Endodermal cell (in vitro differentiated cells): ENCODE measurements around the gene ANGPT4. TPM values are rescaled to one million over a fixed set of nuclear protein-coding genes. Genes with fewer than 3 reads are reported as not detected.
A peak's percentile ranks its signal among the peaks of the same experiment; 100 is the strongest.

ENCODE experiments used
- DNase-seq: peaks from one replicate; pipeline ENCODE4 v3.0.0-alpha.2; 2017
- H3K27ac ChIP-seq: 2 replicates; pipeline ENCODE4 v1.5.1; 2013; ENCODE audit warnings: mild to moderate bottlenecking, low read depth, low read length, moderate library complexity
- H3K27me3 ChIP-seq: 2 replicates; pipeline ENCODE4 v1.6.1; 2013; ENCODE audit warnings: mild to moderate bottlenecking, low read length, moderate library complexity; ENCODE audit not compliant: insufficient read depth, control insufficient read depth, poor library complexity, severe bottlenecking
- H3K36me3 ChIP-seq: 2 replicates; pipeline ENCODE4 v1.7.0; 2013; ENCODE audit warnings: mild to moderate bottlenecking, low read length, moderate library complexity; ENCODE audit not compliant: control insufficient read depth, insufficient read depth
- H3K4me1 ChIP-seq: one replicate; pipeline ENCODE4 v1.7.0; 2013; ENCODE audit warnings: low read length; ENCODE audit not compliant: control insufficient read depth, insufficient read depth
- H3K4me3 ChIP-seq: 2 replicates; pipeline ENCODE4 v1.5.1; 2013; ENCODE audit warnings: mild to moderate bottlenecking, low read length, moderate library complexity
- H3K9ac ChIP-seq: 2 replicates; pipeline ENCODE4 v1.6.1; 2013; ENCODE audit warnings: mild to moderate bottlenecking, low read length, moderate library complexity; ENCODE audit not compliant: poor library complexity, severe bottlenecking; ENCODE audit errors: extremely low read depth
- H3K9me3 ChIP-seq: 2 replicates; pipeline ENCODE4 v1.6.1; 2013; ENCODE audit warnings: mild to moderate bottlenecking, low read length, moderate library complexity; ENCODE audit not compliant: control insufficient read depth
- H3K27ac Mint-ChIP-seq: 2 replicates; pipeline ENCODE4 v1.8.0; 2020; ENCODE audit warnings: mixed read lengths
- H3K27me3 Mint-ChIP-seq: 2 replicates; pipeline ENCODE4 v1.8.0; 2021; ENCODE audit warnings: mild to moderate bottlenecking, mixed read lengths; ENCODE audit not compliant: insufficient read depth
- H3K36me3 Mint-ChIP-seq: 2 replicates; pipeline ENCODE4 v1.8.0; 2020; ENCODE audit warnings: low read depth, mixed read lengths
- H3K4me1 Mint-ChIP-seq: 2 replicates; pipeline ENCODE4 v1.8.0; 2020; ENCODE audit warnings: mixed read lengths
- H3K4me3 Mint-ChIP-seq: 2 replicates; pipeline ENCODE4 v1.8.0; 2020; ENCODE audit warnings: mild to moderate bottlenecking, moderate library complexity, mixed read lengths
- H3K9me3 Mint-ChIP-seq: 2 replicates; pipeline ENCODE4 v1.8.0; 2020; ENCODE audit warnings: mild to moderate bottlenecking, mixed read lengths
- WGBS, 2 experiments: methylation state at CpG; one replicate each; pipeline versions ENCODE4 v1.1.5 to v1.1.7; 2013; ENCODE audit warnings: missing lambda C conversion rate in 2 of 2, mixed read lengths in 1 of 2; ENCODE audit not compliant: insufficient coverage in 1 of 2, insufficient read length in 1 of 2; 5-methylcytosine and 5-hydroxymethylcytosine counted together
- total RNA-seq, 2 donors: library from RNA; stranded (reverse); fragmentation: NEBNext Ultra II Directional in 1 of 2; extraction: Animal tissue kit (Norgen Biotek cat#: 25700) in 1 of 2; gene quantifications; 2 replicates in 1 of 2; 3 replicates in 1 of 2; pipeline ENCODE4 v1.2.1, GENCODE V29; 2021
- TF ChIP-seq, protein P1 (sequence below): fragments of 200-600 bp; sonication (generic); conservative IDR thresholded peaks from 2 replicates; pipeline ENCODE4 v1.5.0; 2021; ENCODE audit warnings: antibody characterized with exemption, mild to moderate bottlenecking

Gene ANGPT4
- total RNA-seq, 2 donors from 2014 or later, result 0.31 to 0.51 TPM

DNA sequence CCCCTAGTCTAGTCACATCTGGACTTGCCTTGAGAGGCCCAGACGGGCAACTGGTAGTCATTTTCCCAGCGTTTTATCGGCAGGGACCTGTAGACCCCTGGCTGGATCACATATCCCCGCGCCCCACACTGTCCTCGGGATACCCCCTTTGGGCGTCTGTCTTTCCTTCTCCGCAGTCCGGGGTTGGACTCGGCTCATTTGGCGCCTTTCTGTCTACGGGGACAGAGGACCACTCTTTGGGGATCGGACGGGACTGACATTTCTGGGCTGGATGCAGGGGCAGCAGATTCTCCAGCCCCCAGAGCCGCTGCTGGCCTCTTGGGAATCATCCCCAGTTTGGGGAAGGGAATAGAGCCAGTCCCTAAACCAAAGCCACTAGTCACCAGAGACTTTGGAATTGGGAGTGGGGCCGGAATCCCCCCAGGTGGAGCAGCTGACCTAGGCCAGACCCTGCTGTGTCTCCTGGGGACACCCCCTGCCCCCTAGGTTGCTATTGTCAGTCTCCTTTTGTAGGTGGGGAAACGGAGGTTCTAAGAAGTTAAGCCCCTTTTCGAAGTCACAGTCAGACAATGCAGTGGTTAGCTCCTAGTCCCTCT, 81.9 kb downstream of the ANGPT4 start:
- Histone ChIP-seq H3K27ac (no peak overlapping the region), H3K9ac (peak overlapping the region; percentile 59), H3K36me3 (no peaks in the 10 kb centered on the region), H3K27me3 (no peaks in the 10 kb centered on the region), H3K4me3 (peak overlapping the region; percentile 89), H3K9me3 (no peaks in the 10 kb centered on the region), H3K4me1 (peaks cover 7% of the 10 kb centered on the region)
- no peak for DNase-seq
- Mint-ChIP-seq H3K36me3 (no peaks in the 10 kb centered on the region), H3K4me1 (peaks cover 12% of the 10 kb centered on the region), H3K9me3 (peaks cover 4% of the 10 kb centered on the region), H3K27ac (peak overlapping the region; percentile 64), H3K27me3 (peaks cover 13% of the 10 kb centered on the region), H3K4me3 (peak overlapping the region; percentile 68)
- TF ChIP-seq, protein P1, sequence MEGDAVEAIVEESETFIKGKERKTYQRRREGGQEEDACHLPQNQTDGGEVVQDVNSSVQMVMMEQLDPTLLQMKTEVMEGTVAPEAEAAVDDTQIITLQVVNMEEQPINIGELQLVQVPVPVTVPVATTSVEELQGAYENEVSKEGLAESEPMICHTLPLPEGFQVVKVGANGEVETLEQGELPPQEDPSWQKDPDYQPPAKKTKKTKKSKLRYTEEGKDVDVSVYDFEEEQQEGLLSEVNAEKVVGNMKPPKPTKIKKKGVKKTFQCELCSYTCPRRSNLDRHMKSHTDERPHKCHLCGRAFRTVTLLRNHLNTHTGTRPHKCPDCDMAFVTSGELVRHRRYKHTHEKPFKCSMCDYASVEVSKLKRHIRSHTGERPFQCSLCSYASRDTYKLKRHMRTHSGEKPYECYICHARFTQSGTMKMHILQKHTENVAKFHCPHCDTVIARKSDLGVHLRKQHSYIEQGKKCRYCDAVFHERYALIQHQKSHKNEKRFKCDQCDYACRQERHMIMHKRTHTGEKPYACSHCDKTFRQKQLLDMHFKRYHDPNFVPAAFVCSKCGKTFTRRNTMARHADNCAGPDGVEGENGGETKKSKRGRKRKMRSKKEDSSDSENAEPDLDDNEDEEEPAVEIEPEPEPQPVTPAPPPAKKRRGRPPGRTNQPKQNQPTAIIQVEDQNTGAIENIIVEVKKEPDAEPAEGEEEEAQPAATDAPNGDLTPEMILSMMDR, result no peak
- 5 to 6% methylated on average over 17 to 18 of the region's 18 CpGs for WGBS, 2 experiments

DNA sequence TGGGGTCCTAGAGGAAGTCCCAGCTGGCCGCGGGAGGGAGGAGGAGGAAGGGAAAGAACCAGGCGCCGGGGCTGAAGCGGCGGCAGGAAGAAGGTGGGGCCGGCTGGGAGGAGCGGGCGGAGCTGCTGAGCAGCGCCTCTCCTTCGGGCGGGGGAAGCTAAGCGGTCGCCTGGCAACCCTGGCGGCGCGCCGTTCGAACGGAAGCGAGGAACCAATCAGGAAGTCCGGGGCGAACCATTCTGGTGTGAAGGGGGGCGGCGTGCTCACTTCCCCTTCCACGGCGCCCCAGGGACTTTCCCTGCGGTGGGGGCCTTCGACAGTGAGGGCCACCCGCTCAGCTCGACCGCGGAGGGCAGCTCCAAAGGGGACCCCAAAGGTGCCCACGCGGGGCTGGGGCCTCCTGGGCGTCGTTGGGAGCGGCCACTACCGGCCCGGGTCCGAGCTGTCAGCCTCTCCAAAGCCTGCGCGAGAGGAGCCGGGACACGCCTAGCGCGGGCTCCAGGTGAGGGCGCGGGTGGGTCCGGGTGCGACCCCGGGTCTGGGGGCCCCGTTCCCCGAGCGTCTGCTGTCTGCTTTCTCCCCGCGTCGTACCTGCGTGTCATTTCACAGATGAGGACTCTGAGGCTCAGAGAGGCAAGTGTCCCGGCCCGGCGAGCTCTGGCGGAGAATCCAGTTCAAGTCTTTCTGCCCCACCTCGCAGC, 82.5 kb downstream of the ANGPT4 start, which contains the start of gene FAM110A:
Gene FAM110A (plus strand): TSS at position 266 of the 701 bp plus-strand sequence. CDS start 11,090 bp downstream, outside the sequence.
- no peaks in the 10 kb centered on the region for H3K9me3 ChIP-seq
- no peaks in the 10 kb centered on the region for H3K27me3 ChIP-seq
- peak within 1 kb of the TSS; percentile 89 for H3K4me3 ChIP-seq
- H3K4me1 ChIP-seq, result peaks cover 7% of the 10 kb centered on the region
- H3K9ac ChIP-seq, result peak within 1 kb of the TSS; percentile 59
- Mint-ChIP-seq H3K9me3 (peaks cover 4% of the 10 kb centered on the region), H3K36me3 (no peaks in the 10 kb centered on the region), H3K4me3 (peak within 1 kb of the TSS; percentile 68), H3K4me1 (peaks cover 17% of the 10 kb centered on the region), H3K27ac (peak within 1 kb of the TSS; percentile 64), H3K27me3 (peaks cover 13% of the 10 kb centered on the region)
- no peaks in the 10 kb centered on the region for H3K36me3 ChIP-seq
- 0% methylated on average over 42 to 64 of the region's 64 CpGs for WGBS, 2 experiments
- TF ChIP-seq, protein P1, result no peak
- DNase-seq, result peak; percentile 97
- peak within 1 kb of the TSS; percentile 72 for H3K27ac ChIP-seq

DNA sequence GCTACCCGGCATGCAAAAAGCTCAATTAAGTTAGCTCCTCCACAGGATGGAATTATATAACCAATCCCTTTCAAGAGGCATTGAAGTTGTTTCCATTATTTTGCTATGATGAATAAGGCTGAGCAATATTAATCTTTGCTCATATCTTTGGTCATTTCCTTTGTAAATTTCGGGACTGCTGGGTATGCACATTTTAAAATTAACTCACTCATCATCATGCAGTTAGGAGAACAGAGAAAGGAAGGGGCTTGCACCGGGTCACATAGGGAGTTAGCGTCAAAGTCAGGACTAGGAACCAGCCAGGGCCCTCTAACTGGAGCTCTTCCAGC, 83.0 kb downstream of the ANGPT4 start:
- 35 to 100% methylated on average over 1 to 3 of the region's 4 CpGs for WGBS, 2 experiments
- DNase-seq, result no peak
- no peaks in the 10 kb centered on the region for H3K9me3 ChIP-seq
- no peak overlapping the region for H3K27ac ChIP-seq
- H3K4me1 ChIP-seq, result peaks cover 7% of the 10 kb centered on the region
- H3K36me3 Mint-ChIP-seq, result no peaks in the 10 kb centered on the region
- H3K27ac Mint-ChIP-seq, result no peak overlapping the region
- H3K36me3 ChIP-seq, result no peaks in the 10 kb centered on the region
- peak overlapping the region; percentile 68 for H3K4me3 Mint-ChIP-seq
- no peak overlapping the region for H3K9ac ChIP-seq
- peak overlapping the region; percentile 89 for H3K4me3 ChIP-seq
- H3K4me1 Mint-ChIP-seq, result peaks cover 17% of the 10 kb centered on the region
- TF ChIP-seq, protein P1, result no peak
- H3K9me3 Mint-ChIP-seq, result peaks cover 4% of the 10 kb centered on the region
- no peaks in the 10 kb centered on the region for H3K27me3 ChIP-seq
- peaks cover 9% of the 10 kb centered on the region for H3K27me3 Mint-ChIP-seq
